HG02973 (cell line): ENCODE data around the gene SLC51B.
"Not testable (repeated sequence)": the region's sequence is repeated elsewhere in the genome, so short reads cannot be mapped to it uniquely, and the experiment has no call there.

Source experiments
- ATAC-seq: cut with Tn5 transposase; IDR thresholded peaks from one replicate; pipeline ENCODE4 v1.9.1; 2021; ENCODE audit warnings: moderate library complexity; ENCODE audit not compliant: unreplicated experiment

Gene SLC51B

GRCh38 chr15:65044724-65045481 lies at the start of gene SLC51B:
Gene SLC51B, plus strand, starts transcription at chr15:65045387. Its CDS starts 4,618 bp downstream, at chr15:65050005.
- ATAC-seq = no peak

DNA sequence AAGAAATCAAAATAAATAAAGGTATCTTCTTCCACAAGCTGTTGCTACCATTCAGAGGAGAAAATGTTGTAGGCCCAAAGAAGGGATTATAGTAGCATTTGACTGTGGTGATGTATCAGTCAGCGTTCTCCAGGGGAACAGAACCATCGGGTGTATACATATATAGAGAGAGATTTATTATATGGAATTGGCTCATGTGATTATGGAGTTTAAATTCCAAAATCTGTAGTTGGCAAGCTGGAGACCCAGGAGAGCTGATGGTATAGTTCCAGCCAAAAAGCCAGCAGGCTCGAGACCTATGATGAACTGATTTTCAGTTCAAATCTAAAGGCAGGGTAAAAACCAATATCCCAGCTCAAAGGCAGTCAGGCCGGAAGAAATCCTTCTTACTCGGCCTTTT lies 48.1 kb upstream of the SLC51B start:
- no peak for ATAC-seq

DNA sequence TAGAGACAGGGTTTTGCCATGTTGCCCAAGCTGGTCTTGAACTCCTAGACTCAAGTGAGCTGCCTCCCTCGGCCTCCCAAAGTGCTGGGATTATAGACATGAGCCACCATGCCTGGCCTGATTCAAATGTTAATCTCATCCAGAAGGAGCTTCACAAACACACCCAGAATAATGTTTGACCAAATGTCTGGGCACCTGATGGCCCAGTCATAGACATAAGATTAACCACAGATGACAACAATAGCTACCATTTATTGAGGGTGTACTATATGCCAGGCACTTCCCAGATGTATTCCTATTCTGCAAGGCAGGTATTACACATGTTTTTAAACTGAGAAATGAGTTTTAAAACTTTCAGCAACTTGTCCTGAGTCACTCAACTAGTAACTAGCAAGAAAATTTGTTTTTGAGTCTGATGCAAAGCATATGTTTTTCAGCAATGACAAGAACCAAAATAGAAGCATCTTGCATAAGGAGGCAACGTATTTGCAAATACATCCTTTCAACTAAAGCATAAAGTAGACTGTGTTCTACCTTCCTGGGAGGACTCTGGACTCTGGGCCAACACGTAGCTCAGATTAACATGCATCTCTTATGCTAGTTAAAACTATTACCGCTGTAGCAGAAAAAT lies 47.3 kb upstream of the SLC51B start:
- ATAC-seq = no peak

DNA sequence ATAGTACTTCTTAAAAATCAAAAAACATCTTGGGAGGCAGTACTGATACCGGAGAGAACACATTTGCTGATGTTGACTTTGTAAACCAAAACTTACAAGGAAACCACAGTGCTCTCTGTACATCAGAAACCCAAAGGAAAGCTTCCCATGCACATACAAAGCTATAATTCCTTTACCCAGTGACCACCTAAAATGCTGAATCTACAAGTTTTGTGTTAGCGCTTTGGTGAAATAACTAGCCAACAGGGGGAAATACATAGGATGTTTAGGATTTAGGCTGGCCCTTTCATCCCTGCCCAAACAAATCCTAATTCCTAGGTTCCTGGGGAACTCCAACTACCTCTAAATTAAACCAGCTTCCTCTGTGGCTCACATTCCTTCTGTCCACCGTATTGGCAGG lies 40.2 kb upstream of the SLC51B start:
- ATAC-seq = no peak

- no peak for ATAC-seq
Observed at GRCh38 chr15:65006876-65007275, 38.3 kb upstream of the SLC51B start.

GRCh38 chr15:65008983-65009382 lies 36.2 kb upstream of the SLC51B start:
- no peak for ATAC-seq

DNA sequence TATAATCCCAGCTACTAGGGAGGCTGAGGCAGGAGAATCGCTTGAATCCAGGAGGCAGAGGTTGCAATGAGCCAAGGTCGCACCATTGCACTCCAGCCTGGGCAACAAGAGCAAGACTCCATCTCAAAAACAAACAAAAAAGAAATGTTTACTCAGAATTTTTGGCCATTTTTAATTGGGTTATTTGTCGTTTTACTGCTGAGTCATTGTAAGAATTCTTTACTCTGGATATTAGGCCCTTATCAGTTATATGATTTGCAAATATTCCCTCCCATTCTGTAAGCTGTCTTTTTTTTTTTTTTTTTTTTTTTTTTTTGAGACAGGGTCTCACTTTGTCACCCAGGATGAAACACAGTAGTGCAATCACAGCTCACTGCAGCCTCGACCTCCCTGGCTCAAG lies 34.0 kb upstream of the SLC51B start:
- ATAC-seq = not testable (repeated sequence)

DNA sequence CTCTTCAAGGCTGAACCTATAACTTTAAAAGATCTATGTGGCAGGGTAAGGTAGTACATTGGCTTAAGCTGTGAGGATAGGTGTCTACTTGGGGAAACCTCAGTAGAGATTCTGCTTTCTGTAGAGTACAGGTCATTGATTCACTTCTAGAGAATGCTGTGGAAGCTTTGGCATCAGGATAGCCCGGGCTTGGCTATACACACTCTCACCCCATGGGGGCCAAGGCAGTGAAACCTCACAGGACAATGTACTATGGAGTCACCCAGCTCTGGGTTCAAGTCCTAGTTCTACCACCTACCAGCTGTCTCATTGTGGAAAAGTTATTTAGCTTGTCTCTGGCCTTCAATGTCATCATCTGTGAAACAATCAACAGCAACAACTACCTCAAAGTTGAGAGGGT lies 24.8 kb upstream of the SLC51B start:
- ATAC-seq = no peak

DNA sequence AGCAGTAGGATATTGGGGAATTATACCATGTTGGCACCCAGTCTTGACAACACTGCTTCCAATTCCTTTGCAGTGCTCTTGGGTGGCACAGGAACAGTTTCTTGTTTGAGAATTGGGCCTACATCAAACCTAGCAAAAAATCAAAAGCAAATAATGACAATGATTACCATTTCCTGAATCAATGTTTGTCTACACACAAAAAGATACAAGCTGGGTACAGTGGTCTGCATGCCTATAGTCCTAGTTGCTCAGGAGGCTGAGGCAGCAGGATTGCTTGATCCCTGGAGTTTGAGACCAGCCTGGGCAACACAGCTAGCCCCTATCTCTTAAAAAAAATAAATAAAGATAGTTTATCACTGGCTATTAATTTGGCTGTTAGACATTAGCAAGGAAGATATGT lies 23.7 kb upstream of the SLC51B start:
- no peak for ATAC-seq

DNA sequence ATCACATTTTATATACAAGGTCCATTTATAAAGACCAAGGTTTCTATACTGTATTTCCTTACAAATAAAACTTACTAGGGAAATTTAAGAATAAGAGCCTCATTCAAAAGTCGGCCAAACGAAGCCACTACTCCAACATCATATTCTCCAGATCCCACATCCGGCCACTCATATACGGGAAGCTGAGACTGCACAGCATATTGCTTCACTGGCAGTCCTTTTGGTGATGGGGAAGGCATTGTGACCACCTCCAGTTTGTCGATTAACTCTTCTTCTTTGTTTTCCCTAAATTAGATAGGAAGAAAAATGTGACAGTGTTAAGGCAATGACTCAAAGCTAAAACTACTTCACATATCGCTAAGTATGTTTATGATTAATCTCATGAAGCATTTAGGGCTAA lies 18.4 kb upstream of the SLC51B start:
- no peak for ATAC-seq

- ATAC-seq = no peak
Observed at GRCh38 chr15:65027593-65027992, 17.6 kb upstream of the SLC51B start.

- ATAC-seq = no peak
Observed at GRCh38 chr15:65028338-65028737, 16.8 kb upstream of the SLC51B start.

GRCh38 chr15:65028921-65029735 lies 16.1 kb upstream of the SLC51B start, which contains the start of gene MTFMT:
Gene MTFMT, minus strand, starts transcription at chr15:65029639. Its CDS starts 26 bp downstream, at chr15:65029613.
- ATAC-seq = peak; percentile 68

- ATAC-seq = no peak
Observed at GRCh38 chr15:65029736-65030208, 15.4 kb upstream of the SLC51B start.

GRCh38 chr15:65032801-65033537 lies 12.2 kb upstream of the SLC51B start:
- ATAC-seq = no peak

DNA sequence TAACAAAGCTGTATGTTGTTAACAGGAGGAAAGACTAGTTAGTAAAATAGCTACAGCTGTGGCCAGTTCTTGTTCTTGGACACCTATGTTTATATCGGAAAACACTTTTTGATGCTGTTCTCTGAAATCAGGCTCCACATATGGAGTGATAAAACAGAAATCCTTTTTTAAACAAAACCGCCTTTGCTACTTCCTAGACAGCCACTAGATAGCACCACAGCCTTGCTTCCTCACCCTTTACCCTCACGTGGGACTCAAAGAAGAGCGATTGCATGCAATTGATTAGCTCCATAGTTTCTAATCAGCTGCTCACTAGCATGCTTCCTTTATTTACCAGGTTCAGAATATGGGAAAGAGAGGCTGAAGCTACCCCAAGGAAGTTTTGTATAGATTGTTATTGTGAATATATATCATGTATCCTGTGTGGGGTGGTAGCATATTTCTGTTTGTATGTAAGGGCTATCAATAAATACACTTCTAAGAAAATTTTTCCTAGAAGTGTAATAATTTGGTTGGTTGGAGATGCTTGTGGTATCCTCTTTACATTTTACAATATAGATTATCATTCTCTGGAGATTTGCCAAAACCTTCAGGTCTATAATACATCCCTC lies 11.4 kb upstream of the SLC51B start:
- no peak for ATAC-seq

DNA sequence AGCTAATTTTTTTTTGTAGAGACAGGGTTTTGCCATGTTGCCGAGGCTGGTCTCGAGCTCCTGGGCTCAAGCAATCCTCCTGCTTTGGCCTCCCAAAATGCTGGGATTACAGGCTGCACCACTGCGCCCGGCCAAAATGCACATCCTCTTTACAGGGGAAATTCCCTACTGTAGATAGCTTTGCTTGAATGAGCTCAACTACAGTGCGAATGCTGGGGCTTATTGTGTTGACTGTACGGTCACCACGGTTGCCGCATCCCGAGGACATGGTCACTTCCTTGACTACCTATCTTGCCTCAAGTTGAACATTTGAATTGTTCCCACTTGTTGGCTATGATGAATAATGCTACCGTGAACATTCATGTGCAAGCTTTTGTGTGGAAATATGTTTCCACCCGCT lies 10.5 kb upstream of the SLC51B start:
- ATAC-seq = no peak

DNA sequence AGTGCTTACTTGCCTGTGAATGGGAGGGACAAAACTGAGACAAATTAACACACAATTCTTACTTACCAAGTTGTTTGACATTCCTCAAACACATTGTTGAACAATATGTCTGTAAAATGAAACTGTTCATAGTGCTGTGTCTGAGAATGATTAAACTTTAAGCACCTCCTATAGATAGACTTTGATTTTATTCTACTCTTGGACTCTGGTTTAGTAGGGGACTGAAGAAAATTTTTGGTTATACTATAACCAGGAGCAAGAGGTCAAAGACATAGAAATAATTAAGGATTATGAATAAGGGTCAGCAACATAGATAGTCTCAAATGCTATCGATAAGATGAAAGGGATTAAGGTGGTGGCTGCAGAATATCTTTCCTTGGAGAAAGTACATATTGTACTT lies 7.9 kb upstream of the SLC51B start:
- no peak for ATAC-seq

- no peak for ATAC-seq
Observed at GRCh38 chr15:65038428-65038827, 6.8 kb upstream of the SLC51B start.

GRCh38 chr15:65038836-65039235 lies 6.4 kb upstream of the SLC51B start:
- ATAC-seq = no peak
